HEK293 (cell line): ENCODE results near the gene METTL16.

Source experiments
- CTCF ChIA-PET: fragments of 350-600 bp; formaldehyde crosslinking; extraction: SDS; loops from one replicate; lab custom pipeline; 2021; ENCODE audit warnings: antibody characterized with exemption; lab: Yijun Ruan, JAX
- POLR2A ChIA-PET: fragments of 300-600 bp; formaldehyde crosslinking; extraction: SDS; loops from one replicate; lab custom pipeline; 2020; ENCODE audit warnings: antibody characterized with exemption, inconsistent platforms; lab: Yijun Ruan, JAX
- H3K27ac ChIP-seq: fragments of 200-500 bp; sonication (Bioruptor generic); 2 replicates; pipeline ENCODE4 v1.5.1; 2014; ENCODE audit warnings: low read depth, low read length, control low read depth, inconsistent platforms; ENCODE audit errors: extremely low read depth
- H3K36me3 ChIP-seq, 2 experiments: fragments of 200-500 bp in 1 of 2; sonication (Bioruptor generic) in 1 of 2; 1 replicate in 1 of 2; 2 replicates in 1 of 2; pipeline ENCODE4 v1.5.1; 2014 to 2017; ENCODE audit warnings: inconsistent platforms in 2 of 2, low read length in 2 of 2; ENCODE audit not compliant: control insufficient read depth in 2 of 2, insufficient read depth in 1 of 2
- H3K4me1 ChIP-seq: fragments of 200-500 bp; sonication (Bioruptor generic); 2 replicates; pipeline ENCODE4 v1.5.1; 2014; ENCODE audit warnings: mild to moderate bottlenecking, low read length, inconsistent platforms; ENCODE audit not compliant: control insufficient read depth, insufficient read depth
- H3K4me3 ChIP-seq: 2 replicates; pipeline ENCODE4 v1.5.1; 2011; ENCODE audit warnings: low read depth, mild to moderate bottlenecking, control low read depth, low read length, moderate library complexity
- H3K9me3 ChIP-seq: fragments of 200-500 bp; sonication (Bioruptor generic); 2 replicates; pipeline ENCODE4 v1.5.1; 2014; ENCODE audit warnings: low read depth, low read length, inconsistent platforms; ENCODE audit not compliant: control insufficient read depth, insufficient read depth
- AEBP2 ChIP-seq: fragments of 450-650 bp; formaldehyde crosslinking; IDR thresholded peaks from 2 replicates; pipeline ENCODE4 v1.5.1; 2016; ENCODE audit warnings: missing biosample characterization, missing genetic modification characterization, borderline replicate concordance
- REPIN1 ChIP-seq: fragments of 450-650 bp; formaldehyde crosslinking; IDR thresholded peaks from 2 replicates; pipeline ENCODE4 v1.5.1; 2017; ENCODE audit warnings: missing biosample characterization, missing genetic modification characterization, low read depth
- SP7 ChIP-seq: fragments of 450-650 bp; formaldehyde crosslinking; IDR thresholded peaks from 2 replicates; pipeline ENCODE4 v1.5.1; 2016; ENCODE audit warnings: missing biosample characterization, missing genetic modification characterization
- ZBTB1 ChIP-seq: fragments of 450-650 bp; formaldehyde crosslinking; IDR thresholded peaks from 2 replicates; pipeline ENCODE4 v1.5.1; 2016; ENCODE audit warnings: missing biosample characterization, missing genetic modification characterization
- ZBTB11 ChIP-seq: fragments of 450-650 bp; formaldehyde crosslinking; conservative IDR thresholded peaks from 2 replicates; pipeline ENCODE4 v1.5.1; 2016; ENCODE audit warnings: low read depth, missing biosample characterization, missing genetic modification characterization
- ZBTB17 ChIP-seq: fragments of 450-650 bp; formaldehyde crosslinking; IDR thresholded peaks from 2 replicates; pipeline ENCODE4 v1.5.1; 2016; ENCODE audit warnings: missing biosample characterization, missing genetic modification characterization
- ZBTB20 ChIP-seq: fragments of 450-650 bp; formaldehyde crosslinking; IDR thresholded peaks from 2 replicates; pipeline ENCODE4 v1.5.1; 2016; ENCODE audit warnings: missing biosample characterization, missing genetic modification characterization
- ZBTB21 ChIP-seq: fragments of 450-650 bp; formaldehyde crosslinking; IDR thresholded peaks from 2 replicates; pipeline ENCODE4 v1.5.1; 2017; ENCODE audit warnings: missing biosample characterization, missing genetic modification characterization
- ZBTB8A ChIP-seq: fragments of 450-650 bp; formaldehyde crosslinking; IDR thresholded peaks from 2 replicates; pipeline ENCODE4 v1.5.1; 2016; ENCODE audit warnings: missing biosample characterization, missing genetic modification characterization
- ZEB2 ChIP-seq: fragments of 450-650 bp; formaldehyde crosslinking; IDR thresholded peaks from 2 replicates; pipeline ENCODE4 v1.5.1; 2016; ENCODE audit warnings: missing biosample characterization, missing genetic modification characterization
- ZNF133 ChIP-seq: fragments of 450-650 bp; formaldehyde crosslinking; IDR thresholded peaks from 2 replicates; pipeline ENCODE4 v1.5.1; 2016; ENCODE audit warnings: missing biosample characterization, missing genetic modification characterization
- ZNF174 ChIP-seq: fragments of 450-650 bp; formaldehyde crosslinking; IDR thresholded peaks from 2 replicates; pipeline ENCODE4 v1.5.0; 2017; ENCODE audit warnings: missing biosample characterization, mild to moderate bottlenecking, missing genetic modification characterization
- ZNF391 ChIP-seq: fragments of 450-650 bp; formaldehyde crosslinking; IDR thresholded peaks from 2 replicates; pipeline ENCODE4 v1.5.1; 2016; ENCODE audit warnings: low read depth, missing biosample characterization, missing genetic modification characterization, borderline replicate concordance
- ZNF398 ChIP-seq: fragments of 450-650 bp; formaldehyde crosslinking; IDR thresholded peaks from 2 replicates; pipeline ENCODE4 v1.5.1; 2017; ENCODE audit warnings: missing biosample characterization, missing genetic modification characterization
- ZNF558 ChIP-seq: fragments of 450-650 bp; formaldehyde crosslinking; IDR thresholded peaks from 2 replicates; pipeline ENCODE4 v1.5.1; 2016; ENCODE audit warnings: missing biosample characterization, missing genetic modification characterization
- ZNF580 ChIP-seq: fragments of 450-650 bp; formaldehyde crosslinking; IDR thresholded peaks from 2 replicates; pipeline ENCODE4 v1.5.1; 2016; ENCODE audit warnings: missing biosample characterization, missing genetic modification characterization
- ZNF621 ChIP-seq: fragments of 450-650 bp; formaldehyde crosslinking; IDR thresholded peaks from 2 replicates; pipeline ENCODE4 v1.5.1; 2017; ENCODE audit warnings: missing biosample characterization, missing genetic modification characterization
- ZNF629 ChIP-seq: fragments of 450-650 bp; formaldehyde crosslinking; IDR thresholded peaks from 2 replicates; pipeline ENCODE4 v1.5.1; 2017; ENCODE audit warnings: missing biosample characterization, missing genetic modification characterization
- ZNF639 ChIP-seq: fragments of 450-650 bp; formaldehyde crosslinking; IDR thresholded peaks from 2 replicates; pipeline ENCODE4 v1.5.1; 2016; ENCODE audit warnings: missing biosample characterization, missing genetic modification characterization
- ZNF777 ChIP-seq: fragments of 450-650 bp; formaldehyde crosslinking; IDR thresholded peaks from 2 replicates; pipeline ENCODE4 v1.5.1; 2017; ENCODE audit warnings: missing biosample characterization, missing genetic modification characterization, borderline replicate concordance
- ZNF791 ChIP-seq: fragments of 450-650 bp; formaldehyde crosslinking; IDR thresholded peaks from 2 replicates; pipeline ENCODE4 v1.5.1; 2016; ENCODE audit warnings: missing biosample characterization, missing genetic modification characterization
- ZSCAN30 ChIP-seq: fragments of 450-650 bp; IDR thresholded peaks from 2 replicates; pipeline ENCODE4 v1.5.1; 2018; ENCODE audit warnings: missing biosample characterization, mild to moderate bottlenecking, missing genetic modification characterization, moderate library complexity

METTL16 gene

GRCh38 chr17:2395258-2396181, 116.2 kb downstream of the METTL16 start (continued):
- no peak for TF ChIP-seq ZBTB8A (tag by site-specific recombination)
- TF ChIP-seq ZNF580 (tag by site-specific recombination): no peak
- TF ChIP-seq ZBTB20 (tag by site-specific recombination): no peak
- no peak for TF ChIP-seq AEBP2
- TF ChIP-seq ZBTB21 (tag by site-specific recombination): no peak
- no peak for TF ChIP-seq ZNF621
- no peak for TF ChIP-seq ZNF133 (tag by site-specific recombination)
- TF ChIP-seq, all 188 proteins: peak for 17

- CTCF ChIA-PET: interaction anchor here (0.7 to 1.9 kb wide), 2 partner anchors 21 to 150 kb away, joined by 3 to 7 read pairs; no protein-coding TSS in a partner anchor
- Histone ChIP-seq H3K9me3 (no peaks in the 10 kb centered on the region), H3K4me1 (peaks cover 45% of the 10 kb centered on the region), H3K27ac (no peak overlapping the region; the same call in 1 of the 2 replicates), H3K4me3 (no peak overlapping the region), H3K36me3 (no peaks in the 10 kb centered on the region)
- POLR2A ChIA-PET: no interaction called here
- TF ChIP-seq ZBTB1 (tag by site-specific recombination) (no peak), ZNF391 (tag by site-specific recombination) (no peak)
Measured at GRCh38 chr17:2394775-2395201, 116.9 kb downstream of the METTL16 start.

GRCh38 chr17:2393954-2394749, 117.5 kb downstream of the METTL16 start:
- POLR2A ChIA-PET: interaction anchor here (0.5 to 2.4 kb wide), 3 partner anchors 8 to 1496 kb away, joined by 5 to 20 read pairs (median 8); partner anchors contain the start of genes SGSM2 and TSR1
- Histone ChIP-seq H3K4me3 (no peak overlapping the region; the same call in 1 of the 2 replicates), H3K9me3 (no peaks in the 10 kb centered on the region), H3K27ac (peak overlapping the region; percentile 97; the same call in 1 of the 2 replicates), H3K4me1 (peaks cover 43% of the 10 kb centered on the region), H3K36me3 (no peaks in the 10 kb centered on the region; a peak in 1 of 3 replicates)
- CTCF ChIA-PET: interaction anchor here (0.7 to 4.6 kb wide), 2 partner anchors 12 to 149 kb away, joined by 3 to 48 read pairs; no protein-coding TSS in a partner anchor
- TF ChIP-seq ZSCAN30 (tag by site-specific recombination): no peak
- TF ChIP-seq ZBTB11 (tag by site-specific recombination): no peak
- no peak for TF ChIP-seq ZNF791 (tag by site-specific recombination)
- TF ChIP-seq ZNF629 (tag by site-specific recombination): no peak
- no peak for TF ChIP-seq ZNF777 (tag by site-specific recombination)
- no peak for TF ChIP-seq ZNF398 (tag by site-specific recombination)
- TF ChIP-seq ZNF174 (tag by site-specific recombination): no peak
- no peak for TF ChIP-seq SP7 (tag by site-specific recombination)
- no peak for TF ChIP-seq ZNF639 (tag by site-specific recombination)
- 0 out of 2 replicates have a peak, but pooled peaks have one; percentile 39 for TF ChIP-seq ZBTB17 (tag by site-specific recombination)
- TF ChIP-seq ZNF558 (tag by site-specific recombination): no peak
- TF ChIP-seq REPIN1 (tag by site-specific recombination): no peak
- TF ChIP-seq ZEB2: no peak
